Caco-2 (cell line): Measurements from ENCODE around the gene RAP2C. TPM values are rescaled to one million over a fixed set of nuclear protein-coding genes. Genes with fewer than 3 reads are reported as not detected.

ENCODE experiments used
- BruUV-seq: library from RNA; stranded (reverse); fragments of 400-500 nt; replicated peaks from 2 replicates; lab custom pipeline; 2021; lab: Mats Ljungman, UMichigan
- CTCF ChIA-PET: fragments of 300-600 bp; sonication (Branson Sonifier 250); formaldehyde crosslinking; loops from one replicate; lab custom pipeline; 2022; ENCODE audit warnings: antibody characterized with exemption; lab: Charles Lee
- POLR2A ChIA-PET: fragments of 300-600 bp; sonication (Branson Sonifier 250); formaldehyde crosslinking; loops from one replicate; lab custom pipeline; 2022; ENCODE audit warnings: antibody characterized with exemption; lab: Charles Lee
- DNase-seq, 2 experiments: peaks; one replicate each; pipeline versions ENCODE4 v3.0.0 to v3.0.0-alpha.2; 2020 to 2022
- H3K27me3 ChIP-seq: replicated peaks from 2 replicates; pipeline ENCODE4 v1.6.0; 2011; ENCODE audit warnings: low read length; ENCODE audit not compliant: control insufficient read depth, insufficient read depth
- H3K36me3 ChIP-seq: 2 replicates; pipeline ENCODE4 v1.5.1; 2011; ENCODE audit warnings: low read length; ENCODE audit not compliant: control insufficient read depth, insufficient read depth
- H3K4me1 ChIP-seq: fragments of 250-450 bp; sonication (Bioruptor Pico); 2 replicates; pipeline ENCODE4 v1.5.1; 2020; ENCODE audit warnings: mild to moderate bottlenecking
- H3K4me3 ChIP-seq: 2 replicates; pipeline ENCODE4 v1.5.1; 2011; ENCODE audit warnings: low read depth, mild to moderate bottlenecking, control low read depth, low read length
- H3K9me3 ChIP-seq: fragments of 250-450 bp; sonication (Bioruptor Pico); 2 replicates; pipeline ENCODE4 v1.5.1; 2020; ENCODE audit warnings: mild to moderate bottlenecking, moderate library complexity
- H3K27ac Mint-ChIP-seq: one replicate; pipeline ENCODE4 v1.8.0; 2022; ENCODE audit warnings: mixed read lengths; ENCODE audit not compliant: unreplicated experiment
- H3K27me3 Mint-ChIP-seq: one replicate; pipeline ENCODE4 v1.8.0; 2022; ENCODE audit warnings: mixed read lengths; ENCODE audit not compliant: insufficient read depth, unreplicated experiment
- H3K36me3 Mint-ChIP-seq: one replicate; pipeline ENCODE4 v1.8.0; 2022; ENCODE audit warnings: mild to moderate bottlenecking, mixed read lengths; ENCODE audit not compliant: insufficient read depth, unreplicated experiment
- H3K4me1 Mint-ChIP-seq: one replicate; pipeline ENCODE4 v1.8.0; 2022; ENCODE audit warnings: low read depth, mixed read lengths; ENCODE audit not compliant: unreplicated experiment
- H3K4me3 Mint-ChIP-seq: one replicate; pipeline ENCODE4 v1.8.0; 2022; ENCODE audit warnings: mild to moderate bottlenecking, moderate library complexity, mixed read lengths; ENCODE audit not compliant: unreplicated experiment
- H3K9me3 Mint-ChIP-seq: one replicate; pipeline ENCODE4 v1.8.0; 2022; ENCODE audit warnings: mixed read lengths; ENCODE audit not compliant: unreplicated experiment
- intact Hi-C: fragments of 100-400 bp; cut with micrococcal nuclease; formaldehyde crosslinking; loops from one replicate; pipeline ENCODE4 v1.10.0; 2022; ENCODE audit not compliant: unreplicated experiment
- total RNA-seq: library from RNA; stranded (reverse); gene quantifications from 2 replicates; pipeline ENCODE4 v1.2.3, GENCODE V29; 2022
- TF ChIP-seq, protein P1 (sequence below), 2 experiments: fragments of 200-600 bp in 1 of 2; IDR thresholded peaks; 1 replicate in 1 of 2; 2 replicates in 1 of 2; pipeline versions ENCODE4 v1.5.1 to v1.8.0; 2011 to 2022; ENCODE audit warnings: antibody characterized with exemption in 1 of 2, control low read depth in 1 of 2, inconsistent platforms in 1 of 2, low read depth in 1 of 2, low read length in 1 of 2, mild to moderate bottlenecking in 1 of 2, moderate library complexity in 1 of 2; ENCODE audit not compliant: insufficient read depth in 1 of 2, severe bottlenecking in 1 of 2, unreplicated experiment in 1 of 2

The RAP2C gene
- total RNA-seq, 1 experiment from 2014 or later, result 24.9 TPM

DNA sequence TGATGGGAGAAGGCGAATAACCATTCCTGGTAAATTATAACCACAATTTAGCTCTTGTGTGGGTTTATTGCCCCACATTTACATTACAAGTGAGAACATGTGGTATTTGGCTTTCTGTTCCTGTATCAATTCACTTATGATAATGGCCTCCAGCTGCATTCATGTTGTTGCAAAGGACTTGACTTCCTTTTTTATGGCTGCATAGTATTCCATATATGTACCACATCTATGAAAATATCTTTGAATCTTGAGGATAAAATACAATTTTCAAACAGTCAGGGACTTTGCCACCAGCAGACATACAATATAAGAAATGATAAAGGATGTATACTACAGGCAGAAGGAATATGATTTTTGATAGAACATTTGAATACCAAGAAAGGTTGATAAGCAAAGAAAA, 27.3 kb downstream of the RAP2C start:
- ChIA-PET POLR2A (no interaction called here), CTCF (no interaction called here)
- Histone ChIP-seq H3K4me1 (no peaks in the 10 kb centered on the region), H3K4me3 (no peak overlapping the region), H3K9me3 (no peaks in the 10 kb centered on the region), H3K36me3 (no peaks in the 10 kb centered on the region), H3K27me3 (no peaks in the 10 kb centered on the region)
- Mint-ChIP-seq H3K36me3 (no peaks in the 10 kb centered on the region), H3K4me1 (no peaks in the 10 kb centered on the region), H3K27ac (no peak overlapping the region), H3K27me3 (no peaks in the 10 kb centered on the region), H3K9me3 (peaks cover 9% of the 10 kb centered on the region), H3K4me3 (no peak overlapping the region)
- BruUV-seq, result no TSS peak
- intact Hi-C loops, result no loop called here
- TF ChIP-seq, protein P1, sequence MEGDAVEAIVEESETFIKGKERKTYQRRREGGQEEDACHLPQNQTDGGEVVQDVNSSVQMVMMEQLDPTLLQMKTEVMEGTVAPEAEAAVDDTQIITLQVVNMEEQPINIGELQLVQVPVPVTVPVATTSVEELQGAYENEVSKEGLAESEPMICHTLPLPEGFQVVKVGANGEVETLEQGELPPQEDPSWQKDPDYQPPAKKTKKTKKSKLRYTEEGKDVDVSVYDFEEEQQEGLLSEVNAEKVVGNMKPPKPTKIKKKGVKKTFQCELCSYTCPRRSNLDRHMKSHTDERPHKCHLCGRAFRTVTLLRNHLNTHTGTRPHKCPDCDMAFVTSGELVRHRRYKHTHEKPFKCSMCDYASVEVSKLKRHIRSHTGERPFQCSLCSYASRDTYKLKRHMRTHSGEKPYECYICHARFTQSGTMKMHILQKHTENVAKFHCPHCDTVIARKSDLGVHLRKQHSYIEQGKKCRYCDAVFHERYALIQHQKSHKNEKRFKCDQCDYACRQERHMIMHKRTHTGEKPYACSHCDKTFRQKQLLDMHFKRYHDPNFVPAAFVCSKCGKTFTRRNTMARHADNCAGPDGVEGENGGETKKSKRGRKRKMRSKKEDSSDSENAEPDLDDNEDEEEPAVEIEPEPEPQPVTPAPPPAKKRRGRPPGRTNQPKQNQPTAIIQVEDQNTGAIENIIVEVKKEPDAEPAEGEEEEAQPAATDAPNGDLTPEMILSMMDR (IDR thresholded peaks at IDR 0.05; ENCODE audit: insufficient read depth in 1 of 2, low read depth in 1 of 2, low read length in 1 of 2, severe bottlenecking in 1 of 2, unreplicated experiment in 1 of 2), result no peak
- no peak for DNase-seq

DNA sequence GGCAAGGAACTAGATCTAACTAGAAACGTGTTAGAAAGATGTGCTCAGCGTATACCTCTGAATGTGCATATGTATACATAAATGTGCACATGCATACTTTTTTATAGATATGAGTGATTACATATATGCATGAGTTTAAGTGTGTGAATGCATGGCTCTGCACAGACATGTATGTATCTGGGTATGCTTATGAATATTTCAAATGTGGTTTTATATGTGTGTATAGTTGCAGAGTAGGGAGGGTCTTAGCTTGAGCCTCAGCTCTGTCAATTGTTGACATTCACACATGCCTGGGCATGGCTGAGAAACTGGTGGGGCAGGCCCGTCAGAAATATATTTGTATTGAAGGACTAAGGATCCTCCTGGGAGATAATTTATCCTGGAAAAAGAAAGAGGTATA, 31.1 kb downstream of the RAP2C start:
- Mint-ChIP-seq H3K27ac (no peak overlapping the region), H3K4me3 (no peak overlapping the region), H3K27me3 (no peaks in the 10 kb centered on the region), H3K4me1 (no peaks in the 10 kb centered on the region), H3K36me3 (no peaks in the 10 kb centered on the region), H3K9me3 (no peaks in the 10 kb centered on the region)
- no peaks in the 10 kb centered on the region for H3K4me1 ChIP-seq
- ChIA-PET POLR2A (no interaction called here), CTCF (no interaction called here)
- TF ChIP-seq, protein P1 (IDR thresholded peaks at IDR 0.05; ENCODE audit: insufficient read depth in 1 of 2, low read depth in 1 of 2, low read length in 1 of 2, severe bottlenecking in 1 of 2, unreplicated experiment in 1 of 2), result no peak
- no peak for DNase-seq
- no peak overlapping the region for H3K4me3 ChIP-seq
- no TSS peak for BruUV-seq
- no peaks in the 10 kb centered on the region for H3K9me3 ChIP-seq
- intact Hi-C loops, result no loop called here
- H3K27me3 ChIP-seq, result no peaks in the 10 kb centered on the region
- H3K36me3 ChIP-seq, result no peaks in the 10 kb centered on the region

DNA sequence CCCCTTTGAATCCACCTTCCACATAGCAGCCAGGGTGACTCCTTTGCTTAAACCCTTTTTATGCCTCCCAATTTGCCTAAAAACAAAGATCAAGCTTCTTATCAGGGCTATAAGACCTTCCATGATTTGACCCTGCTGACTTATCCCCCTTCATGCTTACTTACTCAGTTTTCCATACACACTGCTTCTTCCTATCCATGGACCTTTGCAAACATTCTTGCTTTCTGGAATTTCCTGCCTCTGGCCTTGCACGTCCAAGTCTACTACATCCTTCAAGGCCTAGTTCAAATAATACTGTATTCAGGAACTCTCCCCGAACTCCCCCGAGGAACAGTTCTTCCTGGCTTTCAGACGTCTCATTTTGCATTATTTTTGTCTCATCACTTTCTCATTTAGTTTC, 31.8 kb downstream of the RAP2C start:
- no peaks in the 10 kb centered on the region for H3K4me1 ChIP-seq
- intact Hi-C loops, result no loop called here
- H3K4me1 Mint-ChIP-seq, result no peaks in the 10 kb centered on the region

More for the DNA sequence above, 31.8 kb downstream of the RAP2C start:
- Mint-ChIP-seq H3K27me3 (no peaks in the 10 kb centered on the region), H3K36me3 (no peaks in the 10 kb centered on the region), H3K9me3 (no peaks in the 10 kb centered on the region), H3K4me3 (no peak overlapping the region), H3K27ac (no peak overlapping the region)
- no TSS peak for BruUV-seq
- no peaks in the 10 kb centered on the region for H3K9me3 ChIP-seq
- TF ChIP-seq, protein P1 (IDR thresholded peaks at IDR 0.05; ENCODE audit: insufficient read depth in 1 of 2, low read depth in 1 of 2, low read length in 1 of 2, severe bottlenecking in 1 of 2, unreplicated experiment in 1 of 2), result no peak
- H3K4me3 ChIP-seq, result no peak overlapping the region
- CTCF ChIA-PET, result no interaction called here
- no peaks in the 10 kb centered on the region for H3K36me3 ChIP-seq
- POLR2A ChIA-PET, result no interaction called here
- no peaks in the 10 kb centered on the region for H3K27me3 ChIP-seq
- no peak for DNase-seq
